ENCODE results near the gene PKD2.

GRCh38 chr4:87985887-87986200, 21.6 kb upstream of the PKD2 start:
- TF ChIP-seq CTCF (IDR thresholded peaks at IDR 0.05) (no peak), POLR2AphosphoS5 (IDR thresholded peaks at IDR 0.05) (no peak), POLR2A (IDR thresholded peaks at IDR 0.05) (no peak)
